Activated B cell treated with CpG ODN at 0.5 μM for 24 hours (primary cell): ENCODE results near the gene TASP1. TPM values are rescaled to one million over a fixed set of nuclear protein-coding genes. Genes with fewer than 3 reads are reported as not detected.
"Not testable (repeated sequence)": the region's sequence is repeated elsewhere in the genome, so short reads cannot be mapped to it uniquely, and the experiment has no call there.

ENCODE experiments used
- ATAC-seq: fragments of 200-7000 bp; cut with Tn5 transposase; one replicate; pipeline ENCODE4 v1.10.0; 2021; ENCODE audit warnings: low read depth, mild to moderate bottlenecking, moderate library complexity
- CTCF ChIA-PET: fragments of 350-600 bp; sonication (Branson Sonifier 250); formaldehyde crosslinking; loops from one replicate; lab custom pipeline; 2021; ENCODE audit warnings: antibody characterized with exemption; lab: Charles Lee
- POLR2A ChIA-PET: fragments of 350-600 bp; sonication (Branson Sonifier 250); formaldehyde crosslinking; loops from one replicate; lab custom pipeline; 2021; ENCODE audit warnings: antibody characterized with exemption; lab: Charles Lee
- DNase-seq: peaks from one replicate; pipeline ENCODE4 v3.0.0; 2022
- H3K27ac Mint-ChIP-seq: one replicate; pipeline ENCODE4 v1.8.0; 2020; ENCODE audit warnings: mixed read lengths
- H3K27me3 Mint-ChIP-seq: one replicate; pipeline ENCODE4 v1.8.0; 2021; ENCODE audit warnings: mixed read lengths
- H3K36me3 Mint-ChIP-seq: one replicate; pipeline ENCODE4 v1.8.0; 2021; ENCODE audit warnings: low read depth, mixed read lengths
- H3K4me1 Mint-ChIP-seq: one replicate; pipeline ENCODE4 v1.8.0; 2021; ENCODE audit warnings: mixed read lengths
- H3K4me3 Mint-ChIP-seq: one replicate; pipeline ENCODE4 v1.8.0; 2020; ENCODE audit warnings: mild to moderate bottlenecking, mixed read lengths
- H3K9me3 Mint-ChIP-seq: one replicate; pipeline ENCODE4 v1.8.0; 2020; ENCODE audit warnings: mixed read lengths
- intact Hi-C: fragments of 100-400 bp; cut with micrococcal nuclease; formaldehyde crosslinking; loops from one replicate; pipeline ENCODE4 v1.15.1; 2024
- total RNA-seq: library from RNA; stranded (reverse); gene quantifications from 2 replicates; pipeline ENCODE4 v1.2.3, GENCODE V29; 2022
- TF ChIP-seq, protein P1 (sequence below): fragments of 200-600 bp; IDR thresholded peaks from one replicate; pipeline ENCODE4 v1.8.0; 2022; ENCODE audit warnings: antibody characterized with exemption, mild to moderate bottlenecking

TASP1 gene
- total RNA-seq, 1 donor from 2014 or later = 20.6 TPM

DNA sequence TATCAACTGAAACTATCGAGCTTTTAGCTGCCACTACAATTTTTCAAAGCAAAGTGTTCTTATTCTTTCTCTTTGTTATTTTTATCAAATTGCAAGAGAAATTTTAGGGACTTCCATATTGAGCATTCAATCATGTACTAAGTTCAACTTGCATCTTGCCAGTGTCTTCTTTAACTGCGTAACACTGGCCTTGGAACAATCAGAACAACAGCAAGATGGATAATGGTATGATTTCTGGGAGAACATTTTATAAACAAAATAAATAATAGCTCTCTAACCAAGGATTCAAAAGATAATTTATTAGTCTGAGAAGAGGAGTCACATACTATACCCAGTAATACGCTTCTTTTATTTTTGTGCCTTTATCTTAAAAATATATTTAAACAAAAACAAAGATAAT is 249.6 kb downstream of the TASP1 start:
- Mint-ChIP-seq H3K27me3 (no peaks in the 10 kb centered on the region), H3K27ac (no peak overlapping the region), H3K9me3 (peaks cover 2% of the 10 kb centered on the region), H3K4me3 (no peak overlapping the region), H3K36me3 (peaks cover 76% of the 10 kb centered on the region), H3K4me1 (no peaks in the 10 kb centered on the region)
- no peak for ATAC-seq
- TF ChIP-seq, protein P1, sequence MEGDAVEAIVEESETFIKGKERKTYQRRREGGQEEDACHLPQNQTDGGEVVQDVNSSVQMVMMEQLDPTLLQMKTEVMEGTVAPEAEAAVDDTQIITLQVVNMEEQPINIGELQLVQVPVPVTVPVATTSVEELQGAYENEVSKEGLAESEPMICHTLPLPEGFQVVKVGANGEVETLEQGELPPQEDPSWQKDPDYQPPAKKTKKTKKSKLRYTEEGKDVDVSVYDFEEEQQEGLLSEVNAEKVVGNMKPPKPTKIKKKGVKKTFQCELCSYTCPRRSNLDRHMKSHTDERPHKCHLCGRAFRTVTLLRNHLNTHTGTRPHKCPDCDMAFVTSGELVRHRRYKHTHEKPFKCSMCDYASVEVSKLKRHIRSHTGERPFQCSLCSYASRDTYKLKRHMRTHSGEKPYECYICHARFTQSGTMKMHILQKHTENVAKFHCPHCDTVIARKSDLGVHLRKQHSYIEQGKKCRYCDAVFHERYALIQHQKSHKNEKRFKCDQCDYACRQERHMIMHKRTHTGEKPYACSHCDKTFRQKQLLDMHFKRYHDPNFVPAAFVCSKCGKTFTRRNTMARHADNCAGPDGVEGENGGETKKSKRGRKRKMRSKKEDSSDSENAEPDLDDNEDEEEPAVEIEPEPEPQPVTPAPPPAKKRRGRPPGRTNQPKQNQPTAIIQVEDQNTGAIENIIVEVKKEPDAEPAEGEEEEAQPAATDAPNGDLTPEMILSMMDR = no peak
- DNase-seq = no peak
- CTCF ChIA-PET = no interaction called here
- POLR2A ChIA-PET = no interaction called here
- intact Hi-C loops = no loop called here

DNA sequence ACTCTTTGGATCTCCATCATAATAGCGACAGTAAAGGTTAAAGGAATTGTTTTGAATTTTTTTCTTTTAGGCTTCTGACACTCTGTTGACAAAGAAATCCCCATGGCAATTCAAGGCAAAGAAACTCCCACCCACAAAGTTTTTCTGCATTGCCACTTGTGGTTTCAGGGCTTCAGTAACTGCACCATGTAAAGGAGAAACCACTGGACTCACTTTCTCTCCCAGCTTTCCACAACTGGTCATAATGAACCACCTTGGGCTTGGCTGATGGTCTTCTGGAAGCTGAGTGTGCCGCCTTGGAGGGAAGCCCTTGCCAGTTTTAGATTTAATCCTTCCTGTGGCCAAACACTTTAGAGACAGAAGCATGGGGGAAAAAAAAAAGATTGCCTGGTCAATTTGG is 254.6 kb downstream of the TASP1 start:
- CTCF ChIA-PET = no interaction called here
- POLR2A ChIA-PET = no interaction called here
- TF ChIP-seq, protein P1 = no peak
- ATAC-seq (no peak), DNase-seq (no peak)
- no peak overlapping the region for H3K4me3 Mint-ChIP-seq
- intact Hi-C loops = no loop called here
- H3K4me1 Mint-ChIP-seq = no peaks in the 10 kb centered on the region
- peaks cover 10% of the 10 kb centered on the region for H3K9me3 Mint-ChIP-seq
- H3K36me3 Mint-ChIP-seq = peaks cover 50% of the 10 kb centered on the region
- no peak overlapping the region for H3K27ac Mint-ChIP-seq
- H3K27me3 Mint-ChIP-seq = no peaks in the 10 kb centered on the region

DNA sequence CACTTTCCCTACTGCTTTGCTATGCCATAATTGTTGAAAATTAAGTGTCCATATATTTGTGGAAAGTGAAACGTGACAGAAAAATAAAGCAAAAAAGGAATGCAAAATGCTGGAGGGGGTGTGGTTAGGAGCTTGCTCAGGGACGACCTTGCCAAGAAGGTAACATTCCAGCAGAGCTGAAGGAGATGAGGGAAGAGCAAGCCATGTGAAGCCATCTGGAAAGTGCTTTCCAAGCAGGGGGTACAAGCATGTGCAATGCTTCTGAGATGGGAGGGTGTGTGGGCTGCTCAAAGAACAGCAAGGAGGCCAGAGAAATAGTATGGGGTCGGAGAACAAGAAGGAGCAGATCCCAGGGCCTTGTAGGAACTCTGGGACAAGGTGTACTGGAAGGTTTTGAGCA is 255.9 kb downstream of the TASP1 start:
- H3K4me3 Mint-ChIP-seq = no peak overlapping the region
- H3K9me3 Mint-ChIP-seq = peaks cover 20% of the 10 kb centered on the region
- DNase-seq = no peak
- H3K27ac Mint-ChIP-seq = no peak overlapping the region
- H3K36me3 Mint-ChIP-seq = peaks cover 37% of the 10 kb centered on the region
- no peaks in the 10 kb centered on the region for H3K27me3 Mint-ChIP-seq
- intact Hi-C loops = no loop called here
- no peak for ATAC-seq
- POLR2A ChIA-PET = no interaction called here
- no peaks in the 10 kb centered on the region for H3K4me1 Mint-ChIP-seq
- CTCF ChIA-PET = no interaction called here
- TF ChIP-seq, protein P1 = no peak

DNA sequence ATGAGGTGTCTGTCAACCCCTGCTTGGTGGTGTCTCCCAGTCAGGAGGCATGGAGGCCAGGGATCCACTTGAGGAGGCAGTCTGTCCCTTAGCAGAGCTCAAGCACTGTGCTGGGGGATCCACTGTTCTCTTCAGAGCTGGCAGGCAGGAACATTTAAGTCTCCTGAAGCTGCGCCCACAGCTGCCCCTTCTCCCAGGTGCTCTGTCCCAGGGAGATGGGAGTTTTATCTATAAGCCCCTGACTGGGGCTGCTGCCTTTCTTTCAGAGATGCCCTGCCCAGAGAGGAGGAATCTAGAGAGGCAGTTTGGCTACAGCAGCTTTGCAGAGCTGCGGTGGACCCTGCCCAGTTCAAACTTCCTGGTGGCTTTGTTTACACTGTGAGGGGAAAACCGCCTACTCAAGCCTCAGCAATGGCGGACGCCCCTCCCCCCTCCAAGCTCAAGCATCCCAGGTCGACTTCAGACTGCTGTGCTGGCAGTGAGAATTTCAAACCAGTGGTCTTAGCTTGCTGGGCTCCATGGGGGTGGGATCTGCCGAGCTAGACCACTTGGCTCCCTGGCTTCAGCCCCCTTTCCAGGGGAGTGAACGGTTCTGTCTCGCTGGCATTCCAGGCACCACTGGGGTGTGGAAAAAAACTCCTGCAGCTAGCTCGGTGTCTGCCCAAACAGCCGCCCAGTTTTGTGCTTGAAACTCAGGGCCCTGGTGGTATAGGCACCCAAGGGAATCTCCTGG is 258.1 kb downstream of the TASP1 start:
- CTCF ChIA-PET, H3K4me3 Mint-ChIP-seq, H3K4me1 Mint-ChIP-seq, POLR2A ChIA-PET, intact Hi-C loops, H3K27ac Mint-ChIP-seq, H3K27me3 Mint-ChIP-seq, ATAC-seq, DNase-seq: not testable (repeated sequence)
- H3K36me3 Mint-ChIP-seq = peaks cover 21% of the 10 kb centered on the region
- peaks cover 30% of the 10 kb centered on the region for H3K9me3 Mint-ChIP-seq

DNA sequence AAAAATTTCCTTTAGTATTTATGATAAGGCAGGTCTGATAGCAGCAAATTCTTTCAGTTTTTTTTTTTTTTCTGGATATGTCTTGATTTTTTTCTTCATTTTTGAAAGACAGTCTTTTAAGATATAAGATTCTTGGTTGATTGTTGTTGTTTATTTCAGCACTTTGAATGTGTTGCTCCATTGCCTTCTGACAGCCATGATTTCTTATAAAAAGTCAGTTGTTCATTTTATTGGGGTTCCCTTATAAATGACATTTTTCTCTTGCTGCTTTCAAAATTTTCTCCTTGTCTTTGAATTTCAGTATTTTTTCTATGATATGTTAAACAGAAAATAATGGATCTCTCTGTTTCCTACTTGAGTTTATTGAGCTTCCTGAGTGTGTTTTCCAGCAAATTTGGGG is 265.3 kb downstream of the TASP1 start:
- Mint-ChIP-seq H3K4me3 (no peak overlapping the region), H3K9me3 (peaks cover 35% of the 10 kb centered on the region), H3K27ac (no peak overlapping the region), H3K27me3 (no peaks in the 10 kb centered on the region), H3K4me1 (no peaks in the 10 kb centered on the region), H3K36me3 (peaks cover 4% of the 10 kb centered on the region)
- DNase-seq = no peak
- POLR2A ChIA-PET = no interaction called here
- intact Hi-C loops = no loop called here
- CTCF ChIA-PET = no interaction called here
- TF ChIP-seq, protein P1 = no peak
- no peak for ATAC-seq
